ENCODE measurements around the gene GALNTL6. TPM values are rescaled to one million over a fixed set of nuclear protein-coding genes. Genes with fewer than 3 reads are reported as not detected.

Gene GALNTL6
- total and polyA plus RNA-seq, 7 donors, result 0.14 to 2.5 (median 0.42) TPM; not detected in 1

DNA sequence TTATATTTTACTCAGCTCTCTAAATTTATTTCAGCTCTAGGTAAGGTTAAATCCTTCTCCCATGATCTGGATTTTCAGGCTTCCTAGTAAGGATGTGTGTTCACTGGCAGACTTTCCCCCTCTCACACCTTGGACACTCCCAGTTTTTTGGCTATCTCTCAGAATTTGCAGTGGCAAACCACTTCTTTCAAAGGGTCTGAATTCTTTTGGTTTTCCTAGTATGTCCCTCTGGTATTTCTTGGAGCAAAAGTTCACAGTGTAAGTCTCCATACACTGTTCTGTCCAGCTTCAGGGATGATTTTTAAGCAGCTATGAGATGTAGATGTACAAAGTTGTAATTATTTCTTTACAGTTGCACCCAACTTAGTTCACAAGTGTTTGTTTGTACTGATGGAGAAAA, 701.6 kb downstream of the GALNTL6 start:
- intact Hi-C loops (cut with DNase I), result no loop called here
- Histone ChIP-seq H3K27me3 (no peaks in the 10 kb centered on the region), H3K4me3 (no peak overlapping the region), H3K4me1 (no peaks in the 10 kb centered on the region), H3K9me3 (peaks cover 0 to 1% (median 0%) of the 10 kb centered on the region in 4 donors), H3K36me3 (no peaks in the 10 kb centered on the region), H3K27ac (no peak overlapping the region)
- TF ChIP-seq EP300 (IDR thresholded peaks at IDR 0.05) (no peak), POLR2A (IDR thresholded peaks at IDR 0.05) (no peak), POLR2AphosphoS5 (IDR thresholded peaks at IDR 0.05) (no peak)
- TF ChIP-seq, protein P1, sequence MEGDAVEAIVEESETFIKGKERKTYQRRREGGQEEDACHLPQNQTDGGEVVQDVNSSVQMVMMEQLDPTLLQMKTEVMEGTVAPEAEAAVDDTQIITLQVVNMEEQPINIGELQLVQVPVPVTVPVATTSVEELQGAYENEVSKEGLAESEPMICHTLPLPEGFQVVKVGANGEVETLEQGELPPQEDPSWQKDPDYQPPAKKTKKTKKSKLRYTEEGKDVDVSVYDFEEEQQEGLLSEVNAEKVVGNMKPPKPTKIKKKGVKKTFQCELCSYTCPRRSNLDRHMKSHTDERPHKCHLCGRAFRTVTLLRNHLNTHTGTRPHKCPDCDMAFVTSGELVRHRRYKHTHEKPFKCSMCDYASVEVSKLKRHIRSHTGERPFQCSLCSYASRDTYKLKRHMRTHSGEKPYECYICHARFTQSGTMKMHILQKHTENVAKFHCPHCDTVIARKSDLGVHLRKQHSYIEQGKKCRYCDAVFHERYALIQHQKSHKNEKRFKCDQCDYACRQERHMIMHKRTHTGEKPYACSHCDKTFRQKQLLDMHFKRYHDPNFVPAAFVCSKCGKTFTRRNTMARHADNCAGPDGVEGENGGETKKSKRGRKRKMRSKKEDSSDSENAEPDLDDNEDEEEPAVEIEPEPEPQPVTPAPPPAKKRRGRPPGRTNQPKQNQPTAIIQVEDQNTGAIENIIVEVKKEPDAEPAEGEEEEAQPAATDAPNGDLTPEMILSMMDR (IDR thresholded peaks at IDR 0.05), result no peak
- no peak for DNase-seq

DNA sequence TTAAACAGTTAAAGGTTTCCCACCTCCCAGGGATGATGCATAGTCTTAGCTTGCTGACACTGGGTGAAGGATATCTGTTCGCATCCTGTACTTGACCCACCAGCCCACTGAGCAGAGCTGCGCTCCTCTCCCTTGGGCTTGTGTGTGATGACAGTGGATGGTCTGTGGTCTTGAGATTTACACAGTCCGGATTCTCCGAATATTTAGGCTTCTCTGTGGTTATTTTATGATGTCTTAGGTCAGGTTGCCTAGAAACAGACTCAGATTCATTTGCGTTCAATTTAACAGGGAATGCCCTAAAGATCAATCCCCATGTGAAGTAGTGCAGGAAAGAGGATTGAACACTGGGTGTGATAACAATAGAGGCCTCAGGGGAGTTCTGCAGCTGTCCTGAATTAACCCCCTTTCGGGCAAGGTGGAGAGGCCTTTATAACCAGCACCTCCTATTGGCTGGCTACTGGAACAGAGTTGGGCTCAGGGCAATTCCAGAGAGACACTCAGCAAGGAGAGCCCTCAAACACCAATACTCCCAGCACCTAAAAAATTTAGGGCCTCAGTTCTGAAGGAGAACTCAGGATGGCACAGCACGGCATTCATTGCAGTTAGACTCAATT, 702.2 kb downstream of the GALNTL6 start:
- Histone ChIP-seq H3K36me3 (no peaks in the 10 kb centered on the region), H3K4me3 (no peak overlapping the region), H3K4me1 (no peaks in the 10 kb centered on the region), H3K27me3 (no peaks in the 10 kb centered on the region), H3K9me3 (peaks cover 0 to 1% (median 0%) of the 10 kb centered on the region in 4 donors), H3K27ac (no peak overlapping the region)
- no peak for DNase-seq
- TF ChIP-seq POLR2A (IDR thresholded peaks at IDR 0.05) (no peak), POLR2AphosphoS5 (IDR thresholded peaks at IDR 0.05) (no peak), EP300 (IDR thresholded peaks at IDR 0.05) (no peak)
- TF ChIP-seq, protein P1 (IDR thresholded peaks at IDR 0.05), result no peak
- 80 to 87% methylated on average over 7 of the region's 7 CpGs for WGBS, 2 donors
- intact Hi-C loops (cut with DNase I), result no loop called here

DNA sequence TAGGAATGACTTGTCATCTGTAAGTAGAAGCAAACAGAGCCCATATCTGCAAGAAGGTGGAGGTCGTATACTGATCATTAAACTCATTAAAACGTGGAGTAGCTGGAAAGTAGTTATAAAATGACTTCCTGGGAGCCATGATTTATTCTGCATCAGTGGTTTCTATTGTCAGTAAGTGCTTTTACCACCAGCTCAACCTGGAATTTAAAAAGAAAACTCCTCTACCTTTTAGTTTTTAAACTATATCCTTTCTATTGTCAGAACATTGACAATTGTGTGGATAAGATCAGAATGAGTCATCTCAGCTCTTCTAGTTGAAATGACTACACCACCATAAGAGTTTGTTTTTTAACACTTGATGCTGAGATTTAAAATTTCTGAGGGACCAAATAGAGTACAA, 704.2 kb downstream of the GALNTL6 start:
- no peak for TF ChIP-seq POLR2A (IDR thresholded peaks at IDR 0.05)
- no peak for TF ChIP-seq EP300 (IDR thresholded peaks at IDR 0.05)
- TF ChIP-seq, protein P1 (IDR thresholded peaks at IDR 0.05), result no peak
- no peak for TF ChIP-seq POLR2AphosphoS5 (IDR thresholded peaks at IDR 0.05)
- Histone ChIP-seq H3K27me3 (no peaks in the 10 kb centered on the region), H3K27ac (no peak overlapping the region), H3K4me1 (no peaks in the 10 kb centered on the region), H3K9me3 (peaks cover 0 to 1% (median 0%) of the 10 kb centered on the region in 4 donors), H3K4me3 (no peak overlapping the region), H3K36me3 (no peaks in the 10 kb centered on the region)
- WGBS, 2 donors, result 9 to 37% methylated on average over 2 of the region's 2 CpGs
- intact Hi-C loops (cut with DNase I), result no loop called here
- no peak for DNase-seq

DNA sequence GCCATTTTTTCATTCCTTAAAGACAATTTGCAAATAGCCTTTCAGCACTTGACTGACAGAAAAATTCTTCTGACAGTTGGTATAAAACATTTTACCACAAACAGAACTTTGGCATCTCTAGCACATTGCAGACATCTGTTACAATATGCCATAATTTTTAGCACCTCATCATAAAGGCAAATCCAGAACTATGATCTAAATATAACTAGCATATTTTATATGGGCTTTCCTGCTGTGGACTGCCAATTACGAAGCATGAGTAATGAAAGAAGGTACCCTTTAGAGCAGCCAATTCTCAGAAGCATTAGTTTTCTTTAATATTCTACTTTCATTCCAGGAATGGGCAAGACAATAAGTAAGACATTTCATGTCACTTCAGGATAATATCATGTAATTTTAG, 708.0 kb downstream of the GALNTL6 start:
- no peaks in the 10 kb centered on the region for H3K36me3 ChIP-seq
- WGBS, 2 donors, result 13 to 60% methylated on average over 1 of the region's 1 CpG
- H3K27ac ChIP-seq, result no peak overlapping the region
- H3K4me3 ChIP-seq, result no peak overlapping the region
- no peaks in the 10 kb centered on the region for H3K4me1 ChIP-seq
- H3K9me3 ChIP-seq, result no peaks in the 10 kb centered on the region
- intact Hi-C loops (cut with DNase I), result no loop called here
- no peak for TF ChIP-seq POLR2A (IDR thresholded peaks at IDR 0.05)
- no peak for TF ChIP-seq EP300 (IDR thresholded peaks at IDR 0.05)
- TF ChIP-seq, protein P1 (IDR thresholded peaks at IDR 0.05), result no peak
- TF ChIP-seq POLR2AphosphoS5 (IDR thresholded peaks at IDR 0.05), result no peak
- H3K27me3 ChIP-seq, result no peaks in the 10 kb centered on the region
- DNase-seq, result no peak

DNA sequence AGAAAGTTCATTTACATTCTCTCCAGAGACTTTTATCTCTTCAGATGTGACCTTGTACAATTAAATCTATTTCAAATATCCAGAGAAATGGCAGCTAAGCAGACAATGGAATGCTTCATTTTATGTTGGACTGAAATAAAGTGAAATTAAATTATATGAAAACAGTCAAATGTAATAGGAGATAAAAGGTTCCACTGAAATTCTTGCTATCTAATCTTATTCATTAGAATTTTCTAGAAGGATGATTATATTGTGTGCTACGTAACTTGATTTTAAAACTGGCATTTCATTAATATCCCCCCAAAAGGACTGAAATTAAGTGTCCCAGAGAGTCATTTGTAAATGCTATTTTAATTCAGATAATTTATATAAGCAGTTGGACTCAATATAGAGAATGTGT, 708.5 kb downstream of the GALNTL6 start:
- no peak for DNase-seq
- no peaks in the 10 kb centered on the region for H3K9me3 ChIP-seq
- no peak overlapping the region for H3K27ac ChIP-seq
- intact Hi-C loops (cut with DNase I), result no loop called here
- no peaks in the 10 kb centered on the region for H3K27me3 ChIP-seq
- no peak for TF ChIP-seq POLR2A (IDR thresholded peaks at IDR 0.05)
- no peak for TF ChIP-seq EP300 (IDR thresholded peaks at IDR 0.05)
- TF ChIP-seq, protein P1 (IDR thresholded peaks at IDR 0.05), result no peak
- no peak for TF ChIP-seq POLR2AphosphoS5 (IDR thresholded peaks at IDR 0.05)
- no peak overlapping the region for H3K4me3 ChIP-seq
- no peaks in the 10 kb centered on the region for H3K4me1 ChIP-seq
- WGBS, 2 donors, result 88% methylated on average over 1 of the region's 1 CpG
- H3K36me3 ChIP-seq, result no peaks in the 10 kb centered on the region
